Brain pericyte (primary cell): ENCODE results near the gene TSSK2.

ENCODE experiments used
- DNase-seq: peaks from one replicate; pipeline ENCODE4 v3.0.0-alpha.2; 2012; ENCODE audit warnings: low read depth, low spot score

TSSK2 gene

DNA sequence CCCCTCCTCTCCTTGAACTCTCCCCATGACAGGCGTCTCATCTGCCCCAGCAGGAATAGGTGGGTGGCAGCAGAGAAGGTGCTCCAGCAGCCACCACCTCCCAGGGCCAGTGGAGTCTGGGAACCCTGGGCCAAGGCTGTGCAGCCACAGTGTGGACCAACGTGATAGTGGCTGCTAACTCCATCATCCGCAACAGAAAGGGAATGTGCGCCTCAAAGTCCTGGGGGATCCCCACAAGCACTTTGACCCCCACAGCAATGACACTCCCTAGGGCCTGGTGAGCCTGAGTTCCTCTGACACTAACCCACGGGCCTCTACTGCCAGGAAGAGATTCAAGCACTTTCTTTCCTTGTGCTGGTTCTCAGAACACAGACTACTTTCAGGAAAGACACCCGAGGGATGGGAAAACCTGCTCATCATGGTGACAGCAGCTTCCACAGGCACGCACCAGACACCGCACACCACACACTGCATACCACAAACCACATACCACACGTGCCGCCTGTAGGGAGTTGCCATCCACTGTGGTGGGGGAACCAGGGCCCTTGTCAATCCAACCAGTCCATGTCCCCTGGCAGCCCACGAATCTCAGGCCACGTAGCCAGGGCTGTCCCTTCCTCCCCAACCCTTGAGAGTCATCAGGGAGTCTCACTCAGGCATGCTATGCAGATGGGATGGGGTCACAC, 50.8 kb downstream of the TSSK2 start:
- DNase-seq = no peak
